Liver (tissue), 9 donors: ENCODE measurements around the gene NRG3. TPM values are rescaled to one million over a fixed set of nuclear protein-coding genes. Genes with fewer than 3 reads are reported as not detected.

ENCODE experiments used
- DNase-seq: peaks from one replicate; pipeline ENCODE4 v3.0.0-alpha.2; 2017; ENCODE audit warnings: low spot score
- H3K27ac ChIP-seq, 2 donors: one replicate each; pipeline ENCODE4 v1.7.0; 2013; ENCODE audit warnings: inconsistent platforms in 2 of 2, low read length in 2 of 2, control low read depth in 1 of 2, low read depth in 1 of 2, mild to moderate bottlenecking in 1 of 2
- H3K27me3 ChIP-seq, 4 donors: one replicate each; pipeline versions ENCODE4 v1.6.1 to v1.7.0; 2013; ENCODE audit warnings: low read length in 3 of 4, inconsistent platforms in 1 of 4, mild to moderate bottlenecking in 1 of 4, moderate library complexity in 1 of 4; ENCODE audit not compliant: control insufficient read depth in 4 of 4, insufficient read depth in 4 of 4
- H3K36me3 ChIP-seq, 4 donors: one replicate each; pipeline versions ENCODE4 v1.6.1 to v1.7.0; 2013; ENCODE audit warnings: low read length in 3 of 4, mild to moderate bottlenecking in 3 of 4, low read depth in 1 of 4, moderate library complexity in 1 of 4; ENCODE audit not compliant: control insufficient read depth in 4 of 4, insufficient read depth in 3 of 4
- H3K4me1 ChIP-seq, 4 donors: one replicate each; pipeline versions ENCODE4 v1.6.1 to v1.7.0; 2013; ENCODE audit warnings: low read length in 3 of 4, mild to moderate bottlenecking in 3 of 4, moderate library complexity in 1 of 4; ENCODE audit not compliant: control insufficient read depth in 4 of 4, insufficient read depth in 4 of 4
- H3K4me3 ChIP-seq, 3 donors: one replicate each; pipeline versions ENCODE4 v1.6.1 to v1.7.0; 2013; ENCODE audit warnings: low read length in 3 of 3, control low read depth in 1 of 3, low read depth in 1 of 3, mild to moderate bottlenecking in 1 of 3
- H3K9ac ChIP-seq, 2 donors: one replicate each; pipeline ENCODE4 v1.7.0; 2013; ENCODE audit warnings: low read length in 2 of 2, mild to moderate bottlenecking in 2 of 2, moderate library complexity in 2 of 2, control low read depth in 1 of 2, low read depth in 1 of 2
- H3K9me3 ChIP-seq, 4 donors: one replicate each; pipeline versions ENCODE4 v1.6.1 to v1.7.0; 2013; ENCODE audit warnings: low read length in 3 of 4; ENCODE audit not compliant: control insufficient read depth in 4 of 4
- ATF3 ChIP-seq: IDR thresholded peaks from 2 replicates; pipeline ENCODE4 v1.6.1; 2016; ENCODE audit warnings: antibody characterized with exemption
- FOXA1 ChIP-seq: IDR thresholded peaks from 2 replicates; pipeline ENCODE4 v1.6.1; 2016; ENCODE audit warnings: antibody characterized with exemption
- FOXA2 ChIP-seq: IDR thresholded peaks from 2 replicates; pipeline ENCODE4 v1.6.1; 2016; ENCODE audit warnings: antibody characterized with exemption
- HNF4A ChIP-seq, 2 donors: conservative IDR thresholded peaks; 2 replicates each; pipeline ENCODE4 v1.6.1; 2016; ENCODE audit warnings: antibody characterized with exemption in 2 of 2, mild to moderate bottlenecking in 2 of 2
- JUND ChIP-seq, 2 donors: IDR thresholded peaks; 2 replicates each; pipeline ENCODE4 v1.6.1; 2016; ENCODE audit warnings: antibody characterized with exemption in 2 of 2
- MAX ChIP-seq: IDR thresholded peaks from 2 replicates; pipeline ENCODE4 v1.6.1; 2016; ENCODE audit warnings: antibody characterized with exemption
- NR2F2 ChIP-seq: IDR thresholded peaks from 2 replicates; pipeline ENCODE4 v1.6.1; 2016; ENCODE audit warnings: antibody characterized with exemption
- RAD21 ChIP-seq, 2 donors: IDR thresholded peaks; 2 replicates each; pipeline ENCODE4 v1.6.1; 2016; ENCODE audit warnings: antibody characterized with exemption in 2 of 2, mild to moderate bottlenecking in 2 of 2
- RXRA ChIP-seq, 2 donors: IDR thresholded peaks; 2 replicates each; pipeline ENCODE4 v1.6.1; 2017 to 2018; ENCODE audit warnings: antibody characterized with exemption in 2 of 2, mild to moderate bottlenecking in 1 of 2
- SP1 ChIP-seq: IDR thresholded peaks from 2 replicates; pipeline ENCODE4 v1.6.1; 2018; ENCODE audit warnings: antibody characterized with exemption, mild to moderate bottlenecking
- YY1 ChIP-seq: IDR thresholded peaks from 2 replicates; pipeline ENCODE4 v1.6.1; 2016; ENCODE audit warnings: antibody characterized with exemption, mild to moderate bottlenecking
- WGBS: extraction: QIAGEN DNeasy Blood & Tissue Kit; methylation state at CpG from one replicate; pipeline ENCODE4 v1.1.7; 2013; 5-methylcytosine and 5-hydroxymethylcytosine counted together
- polyA plus RNA-seq, 2 donors: library from polyadenylated mRNA; stranded (reverse) in 1 of 2; unstranded in 1 of 2; fragments of 200-250 nt in 1 of 2; fragments of >200 nt in 1 of 2; fragmentation: Nextera tagmentation in 1 of 2; extraction: Ambion mirVana in 1 of 2; gene quantifications; one replicate each; pipeline versions ENCODE4 v1.2.1 to v1.2.3, GENCODE V29; 2013 to 2015
- total RNA-seq, 2 donors: library from RNA; depleted of rRNA; stranded (reverse); fragments of >200 nt; gene quantifications; one replicate each; pipeline ENCODE4 v1.2.3, GENCODE V29; 2014
- TF ChIP-seq, protein P1 (sequence below): IDR thresholded peaks from 2 replicates; pipeline ENCODE4 v1.6.1; 2016; ENCODE audit warnings: antibody characterized with exemption, mild to moderate bottlenecking
- TF ChIP-seq, protein P2 (sequence below): fragments of 150-350 bp; IDR thresholded peaks from 2 replicates; pipeline ENCODE4 v1.5.1; 2017; ENCODE audit warnings: improper control_type of control experiment, low read depth, low read length; ENCODE audit not compliant: missing input control
- donor health status: healthy.
- donor health status: healthy.
- donor health status: healthy.
- donor health status: healthy.
- donor health status: healthy.

The NRG3 gene
- total and polyA plus RNA-seq, 4 donors: 0.24 to 3.7 (median 0.38) TPM

- TF ChIP-seq ATF3 (no peak), RXRA (IDR thresholded peaks at IDR 0.05) (no peak), NR2F2 (no peak), HNF4A (conservative IDR thresholded peaks at IDR 0.05) (no peak), SP1 (no peak), YY1 (no peak), FOXA2 (no peak), FOXA1 (no peak), RAD21 (IDR thresholded peaks at IDR 0.05) (no peak)
- TF ChIP-seq, protein P1, sequence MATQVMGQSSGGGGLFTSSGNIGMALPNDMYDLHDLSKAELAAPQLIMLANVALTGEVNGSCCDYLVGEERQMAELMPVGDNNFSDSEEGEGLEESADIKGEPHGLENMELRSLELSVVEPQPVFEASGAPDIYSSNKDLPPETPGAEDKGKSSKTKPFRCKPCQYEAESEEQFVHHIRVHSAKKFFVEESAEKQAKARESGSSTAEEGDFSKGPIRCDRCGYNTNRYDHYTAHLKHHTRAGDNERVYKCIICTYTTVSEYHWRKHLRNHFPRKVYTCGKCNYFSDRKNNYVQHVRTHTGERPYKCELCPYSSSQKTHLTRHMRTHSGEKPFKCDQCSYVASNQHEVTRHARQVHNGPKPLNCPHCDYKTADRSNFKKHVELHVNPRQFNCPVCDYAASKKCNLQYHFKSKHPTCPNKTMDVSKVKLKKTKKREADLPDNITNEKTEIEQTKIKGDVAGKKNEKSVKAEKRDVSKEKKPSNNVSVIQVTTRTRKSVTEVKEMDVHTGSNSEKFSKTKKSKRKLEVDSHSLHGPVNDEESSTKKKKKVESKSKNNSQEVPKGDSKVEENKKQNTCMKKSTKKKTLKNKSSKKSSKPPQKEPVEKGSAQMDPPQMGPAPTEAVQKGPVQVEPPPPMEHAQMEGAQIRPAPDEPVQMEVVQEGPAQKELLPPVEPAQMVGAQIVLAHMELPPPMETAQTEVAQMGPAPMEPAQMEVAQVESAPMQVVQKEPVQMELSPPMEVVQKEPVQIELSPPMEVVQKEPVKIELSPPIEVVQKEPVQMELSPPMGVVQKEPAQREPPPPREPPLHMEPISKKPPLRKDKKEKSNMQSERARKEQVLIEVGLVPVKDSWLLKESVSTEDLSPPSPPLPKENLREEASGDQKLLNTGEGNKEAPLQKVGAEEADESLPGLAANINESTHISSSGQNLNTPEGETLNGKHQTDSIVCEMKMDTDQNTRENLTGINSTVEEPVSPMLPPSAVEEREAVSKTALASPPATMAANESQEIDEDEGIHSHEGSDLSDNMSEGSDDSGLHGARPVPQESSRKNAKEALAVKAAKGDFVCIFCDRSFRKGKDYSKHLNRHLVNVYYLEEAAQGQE: no peak
- TF ChIP-seq, protein P2, sequence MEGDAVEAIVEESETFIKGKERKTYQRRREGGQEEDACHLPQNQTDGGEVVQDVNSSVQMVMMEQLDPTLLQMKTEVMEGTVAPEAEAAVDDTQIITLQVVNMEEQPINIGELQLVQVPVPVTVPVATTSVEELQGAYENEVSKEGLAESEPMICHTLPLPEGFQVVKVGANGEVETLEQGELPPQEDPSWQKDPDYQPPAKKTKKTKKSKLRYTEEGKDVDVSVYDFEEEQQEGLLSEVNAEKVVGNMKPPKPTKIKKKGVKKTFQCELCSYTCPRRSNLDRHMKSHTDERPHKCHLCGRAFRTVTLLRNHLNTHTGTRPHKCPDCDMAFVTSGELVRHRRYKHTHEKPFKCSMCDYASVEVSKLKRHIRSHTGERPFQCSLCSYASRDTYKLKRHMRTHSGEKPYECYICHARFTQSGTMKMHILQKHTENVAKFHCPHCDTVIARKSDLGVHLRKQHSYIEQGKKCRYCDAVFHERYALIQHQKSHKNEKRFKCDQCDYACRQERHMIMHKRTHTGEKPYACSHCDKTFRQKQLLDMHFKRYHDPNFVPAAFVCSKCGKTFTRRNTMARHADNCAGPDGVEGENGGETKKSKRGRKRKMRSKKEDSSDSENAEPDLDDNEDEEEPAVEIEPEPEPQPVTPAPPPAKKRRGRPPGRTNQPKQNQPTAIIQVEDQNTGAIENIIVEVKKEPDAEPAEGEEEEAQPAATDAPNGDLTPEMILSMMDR: no peak
Observed at GRCh38 chr10:82383350-82383749, 508.4 kb downstream of the NRG3 start.

DNA sequence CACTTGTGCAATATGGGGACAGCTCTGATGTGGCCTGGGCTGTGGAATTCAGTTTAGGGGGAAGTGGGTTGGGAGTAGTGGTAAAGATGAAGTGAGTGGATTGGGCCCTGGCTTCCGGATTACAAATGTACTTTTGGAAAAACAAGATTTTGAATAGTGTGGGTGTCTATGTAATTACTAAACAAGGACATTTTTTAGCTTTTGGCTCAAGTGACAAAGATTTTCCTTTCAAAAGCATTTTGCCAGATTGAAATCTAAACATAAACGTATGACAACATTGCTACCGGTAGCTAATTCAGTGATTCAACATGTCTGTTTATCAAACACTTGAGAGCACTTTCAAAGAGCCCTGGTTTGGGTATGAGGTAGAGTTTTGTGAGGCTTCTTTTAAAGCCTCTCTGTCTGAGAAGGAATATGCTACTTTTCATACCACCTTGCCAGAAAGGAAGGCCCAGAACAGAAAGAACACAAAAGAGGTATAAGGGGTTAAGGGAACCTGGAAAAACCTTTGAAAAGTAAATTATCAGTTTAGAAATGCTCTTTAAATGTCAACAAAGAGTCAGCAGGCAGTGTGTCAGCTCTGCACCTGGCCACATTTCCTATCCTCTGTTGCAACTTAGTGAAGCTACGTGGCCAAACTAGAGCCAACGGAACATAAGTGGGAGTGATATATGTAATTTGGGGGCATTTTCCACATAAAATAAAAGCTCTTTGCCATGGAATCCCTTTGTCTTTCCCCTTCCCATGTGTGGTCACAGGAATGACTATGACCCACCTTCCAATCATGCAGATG lies 516.1 kb downstream of the NRG3 start:
- H3K4me3 ChIP-seq: no peak overlapping the region
- H3K27me3 ChIP-seq: no peaks in the 10 kb centered on the region
- TF ChIP-seq YY1 (peak; percentile 41), FOXA1 (peak; percentile 69), SP1 (no peak), JUND (IDR thresholded peaks at IDR 0.05) (peak in 1 of 2 donors; percentile 35), FOXA2 (peak; percentile 88), RXRA (IDR thresholded peaks at IDR 0.05) (peak in 1 of 2 donors; percentile 65), MAX (peak; percentile 42), HNF4A (conservative IDR thresholded peaks at IDR 0.05) (peak in 1 of 2 donors; percentile 48)
- TF ChIP-seq, protein P2: no peak
- H3K36me3 ChIP-seq: no peaks in the 10 kb centered on the region
- peaks cover 0 to 13% (median 4%) of the 10 kb centered on the region in 4 donors for H3K4me1 ChIP-seq
- peak overlapping the region; percentile 55 to 88 for H3K27ac ChIP-seq
- no peak overlapping the region for H3K9ac ChIP-seq
- 41% methylated on average over 5 of the region's 5 CpGs for WGBS
- DNase-seq: no peak
- no peaks in the 10 kb centered on the region for H3K9me3 ChIP-seq

More at GRCh38 chr10:82383350-82383749, 508.4 kb downstream of the NRG3 start:
- no peaks in the 10 kb centered on the region for H3K4me1 ChIP-seq
- H3K9ac ChIP-seq: no peak overlapping the region
- no peak overlapping the region for H3K27ac ChIP-seq
- no peaks in the 10 kb centered on the region for H3K36me3 ChIP-seq
- H3K4me3 ChIP-seq: no peak overlapping the region
- H3K27me3 ChIP-seq: no peaks in the 10 kb centered on the region
- H3K9me3 ChIP-seq: no peaks in the 10 kb centered on the region
- DNase-seq: no peak
